HG03175 (cell line): ENCODE measurements around the gene TPD52L1.

ENCODE experiments used
- ATAC-seq: cut with Tn5 transposase; IDR thresholded peaks from one replicate; pipeline ENCODE4 v1.9.1; 2021; ENCODE audit warnings: mild to moderate bottlenecking, moderate library complexity; ENCODE audit not compliant: unreplicated experiment

The TPD52L1 gene

GRCh38 chr6:125205931-125206330 lies 52.4 kb downstream of the TPD52L1 start:
- ATAC-seq = no peak

GRCh38 chr6:125206389-125206788 lies 52.8 kb downstream of the TPD52L1 start:
- no peak for ATAC-seq

- no peak for ATAC-seq
These were observed 54.4 kb downstream of the TPD52L1 start for GRCh38 chr6:125207956-125208355.

- ATAC-seq = no peak
These were observed 55.2 kb downstream of the TPD52L1 start for GRCh38 chr6:125208625-125209249.

- no peak for ATAC-seq
These were observed 57.1 kb downstream of the TPD52L1 start for GRCh38 chr6:125210667-125211066.

- no peak for ATAC-seq
These were observed 57.8 kb downstream of the TPD52L1 start for GRCh38 chr6:125211352-125211751.

- ATAC-seq = no peak
These were observed 58.8 kb downstream of the TPD52L1 start for GRCh38 chr6:125212377-125212776.

GRCh38 chr6:125213939-125214338 lies 60.4 kb downstream of the TPD52L1 start:
- ATAC-seq = no peak

GRCh38 chr6:125215252-125215819 lies 61.8 kb downstream of the TPD52L1 start:
- no peak for ATAC-seq

- ATAC-seq = no peak
These were observed 62.4 kb downstream of the TPD52L1 start for GRCh38 chr6:125216015-125216414.

GRCh38 chr6:125217369-125217768 lies 63.8 kb downstream of the TPD52L1 start:
- ATAC-seq = no peak

- no peak for ATAC-seq
These were observed 64.4 kb downstream of the TPD52L1 start for GRCh38 chr6:125217992-125218391.

GRCh38 chr6:125219361-125219895 lies 65.9 kb downstream of the TPD52L1 start:
- no peak for ATAC-seq

- ATAC-seq = no peak
These were observed 67.1 kb downstream of the TPD52L1 start for GRCh38 chr6:125220712-125221111.

- no peak for ATAC-seq
These were observed 69.2 kb downstream of the TPD52L1 start for GRCh38 chr6:125222531-125223455.

GRCh38 chr6:125224231-125224861 lies 70.8 kb downstream of the TPD52L1 start:
- ATAC-seq = no peak

- no peak for ATAC-seq
These were observed 73.7 kb downstream of the TPD52L1 start for GRCh38 chr6:125227244-125227643.

GRCh38 chr6:125228981-125229479 lies 75.5 kb downstream of the TPD52L1 start:
- no peak for ATAC-seq

GRCh38 chr6:125230674-125231073 lies 77.1 kb downstream of the TPD52L1 start:
- ATAC-seq = no peak

GRCh38 chr6:125231133-125231532 lies 77.6 kb downstream of the TPD52L1 start:
- ATAC-seq = no peak
